Skeletal muscle tissue (tissue), 4 donors: Measurements from ENCODE around the gene ARHGEF40. TPM values are rescaled to one million over a fixed set of nuclear protein-coding genes. Genes with fewer than 3 reads are reported as not detected.
A peak's percentile ranks its signal among the peaks of the same experiment; 100 is the strongest.

ENCODE experiments used
- H3K27ac ChIP-seq: one replicate; pipeline ENCODE4 v1.7.0; 2013; ENCODE audit warnings: mild to moderate bottlenecking, low read depth, low read length, inconsistent platforms
- H3K27me3 ChIP-seq, 3 donors: one replicate each; pipeline ENCODE4 v1.7.0; 2013; ENCODE audit warnings: low read length in 3 of 3; ENCODE audit not compliant: control insufficient read depth in 3 of 3, insufficient read depth in 3 of 3
- H3K36me3 ChIP-seq, 3 donors: one replicate each; pipeline ENCODE4 v1.7.0; 2013; ENCODE audit warnings: low read length in 3 of 3; ENCODE audit not compliant: control insufficient read depth in 3 of 3, insufficient read depth in 3 of 3
- H3K4me1 ChIP-seq, 3 donors: one replicate each; pipeline ENCODE4 v1.7.0; 2013; ENCODE audit warnings: low read length in 3 of 3, mild to moderate bottlenecking in 3 of 3; ENCODE audit not compliant: control insufficient read depth in 3 of 3, insufficient read depth in 3 of 3
- H3K4me3 ChIP-seq, 3 donors: one replicate each; pipeline ENCODE4 v1.7.0; 2013; ENCODE audit warnings: low read length in 3 of 3
- H3K9ac ChIP-seq, 3 donors: one replicate each; pipeline ENCODE4 v1.7.0; 2013; ENCODE audit warnings: low read length in 3 of 3, mild to moderate bottlenecking in 3 of 3, moderate library complexity in 2 of 3, low read depth in 1 of 3
- H3K9me3 ChIP-seq, 3 donors: one replicate each; pipeline ENCODE4 v1.7.0; 2013; ENCODE audit warnings: low read length in 3 of 3; ENCODE audit not compliant: control insufficient read depth in 3 of 3
- total RNA-seq: library from RNA; depleted of rRNA; stranded (reverse); fragments of >200 nt; gene quantifications from one replicate; pipeline ENCODE4 v1.2.3, GENCODE V29; 2014
- donor health status: Osteomylitis.

The ARHGEF40 gene
- total RNA-seq, 1 donor from 2014 or later, result 32.4 TPM

- Histone ChIP-seq H3K4me1 (peaks cover 32 to 41% (median 33%) of the 10 kb centered on the region in 3 donors), H3K4me3 (peak overlapping the region; percentile 90 to 94 (median 91)), H3K9me3 (no peaks in the 10 kb centered on the region), H3K27me3 (no peaks in the 10 kb centered on the region), H3K9ac (peak overlapping the region; percentile 88 to 89 (median 89)), H3K27ac (peak overlapping the region; percentile 89), H3K36me3 (peaks cover 20 to 29% (median 26%) of the 10 kb centered on the region in 3 donors)
Observed at GRCh38 chr14:21071225-21072030, 1.3 kb downstream of the ARHGEF40 start.

- Histone ChIP-seq H3K4me1 (peaks cover 32 to 41% (median 33%) of the 10 kb centered on the region in 3 donors), H3K9ac (peak overlapping the region; percentile 59 to 88 (median 65)), H3K4me3 (peak overlapping the region; percentile 59 to 91 (median 90)), H3K36me3 (peaks cover 26 to 33% (median 30%) of the 10 kb centered on the region in 3 donors), H3K27ac (peak overlapping the region; percentile 89), H3K27me3 (no peaks in the 10 kb centered on the region), H3K9me3 (no peaks in the 10 kb centered on the region)
Observed at GRCh38 chr14:21072031-21072473, 1.9 kb downstream of the ARHGEF40 start.

- Histone ChIP-seq H3K36me3 (peaks cover 33 to 39% (median 34%) of the 10 kb centered on the region in 3 donors), H3K9ac (peak overlapping the region in 1 of 3 donors; percentile 36), H3K27ac (peak overlapping the region; percentile 89), H3K4me3 (no peak overlapping the region), H3K27me3 (no peaks in the 10 kb centered on the region), H3K4me1 (peaks cover 32 to 41% (median 33%) of the 10 kb centered on the region in 3 donors), H3K9me3 (no peaks in the 10 kb centered on the region)
Observed at GRCh38 chr14:21072781-21073339, 2.8 kb downstream of the ARHGEF40 start.

GRCh38 chr14:21073921-21074320 lies 3.8 kb downstream of the ARHGEF40 start:
- Histone ChIP-seq H3K4me3 (no peak overlapping the region), H3K27ac (no peak overlapping the region), H3K27me3 (no peaks in the 10 kb centered on the region), H3K36me3 (peaks cover 43 to 50% (median 44%) of the 10 kb centered on the region in 3 donors), H3K9me3 (no peaks in the 10 kb centered on the region), H3K9ac (no peak overlapping the region), H3K4me1 (peaks cover 25 to 37% (median 26%) of the 10 kb centered on the region in 3 donors)

GRCh38 chr14:21074398-21075272 lies 4.5 kb downstream of the ARHGEF40 start:
- H3K4me3 ChIP-seq, result no peak overlapping the region
- H3K9me3 ChIP-seq, result no peaks in the 10 kb centered on the region
- H3K27me3 ChIP-seq, result no peaks in the 10 kb centered on the region
- H3K9ac ChIP-seq, result no peak overlapping the region
- H3K4me1 ChIP-seq, result peaks cover 18 to 30% (median 19%) of the 10 kb centered on the region in 3 donors
- no peak overlapping the region for H3K27ac ChIP-seq
- peaks cover 50 to 57% (median 51%) of the 10 kb centered on the region in 3 donors for H3K36me3 ChIP-seq

- Histone ChIP-seq H3K36me3 (peaks cover 63 to 69% (median 64%) of the 10 kb centered on the region in 3 donors), H3K4me3 (no peak overlapping the region), H3K27ac (no peak overlapping the region), H3K9ac (no peak overlapping the region), H3K9me3 (no peaks in the 10 kb centered on the region), H3K4me1 (peaks cover 13 to 25% (median 16%) of the 10 kb centered on the region in 3 donors), H3K27me3 (no peaks in the 10 kb centered on the region)
Observed at GRCh38 chr14:21075719-21076437, 5.8 kb downstream of the ARHGEF40 start.

- H3K9ac ChIP-seq, result no peak overlapping the region
- peaks cover 78 to 85% (median 79%) of the 10 kb centered on the region in 3 donors for H3K36me3 ChIP-seq
- H3K27me3 ChIP-seq, result no peaks in the 10 kb centered on the region
- H3K4me3 ChIP-seq, result no peak overlapping the region
- peaks cover 4 to 9% (median 4%) of the 10 kb centered on the region in 3 donors for H3K4me1 ChIP-seq
- H3K9me3 ChIP-seq, result no peaks in the 10 kb centered on the region
- H3K27ac ChIP-seq, result no peak overlapping the region
Observed at GRCh38 chr14:21077672-21078071, 7.6 kb downstream of the ARHGEF40 start.

GRCh38 chr14:21078287-21078686 lies 8.2 kb downstream of the ARHGEF40 start:
- no peaks in the 10 kb centered on the region for H3K27me3 ChIP-seq
- peaks cover 0 to 3% (median under 1%) of the 10 kb centered on the region in 3 donors for H3K4me1 ChIP-seq
- H3K27ac ChIP-seq, result no peak overlapping the region
- H3K36me3 ChIP-seq, result peaks cover 79 to 85% (median 79%) of the 10 kb centered on the region in 3 donors
- no peak overlapping the region for H3K4me3 ChIP-seq
- H3K9ac ChIP-seq, result no peak overlapping the region
- H3K9me3 ChIP-seq, result no peaks in the 10 kb centered on the region

- peaks cover 0 to 3% (median 0%) of the 10 kb centered on the region in 3 donors for H3K4me1 ChIP-seq
- no peak overlapping the region for H3K9ac ChIP-seq
- H3K9me3 ChIP-seq, result no peaks in the 10 kb centered on the region
- no peaks in the 10 kb centered on the region for H3K27me3 ChIP-seq
- peaks cover 76 to 84% (median 80%) of the 10 kb centered on the region in 3 donors for H3K36me3 ChIP-seq
- no peak overlapping the region for H3K4me3 ChIP-seq
- H3K27ac ChIP-seq, result no peak overlapping the region
Observed at GRCh38 chr14:21078726-21079125, 8.6 kb downstream of the ARHGEF40 start.
